Urothelium cell line (cell line): ENCODE measurements around the gene LUZP1.

Source experiments
- DNase-seq: peaks from one replicate; pipeline ENCODE4 v3.0.0; 2011; ENCODE audit warnings: low spot score, mixed read lengths
- FAIRE-seq: peaks from 2 replicates; lab custom pipeline; 2011; peaks lifted over from hg19 to GRCh38; lab: Jason Lieb, UNC

The LUZP1 gene

GRCh38 chr1:23191199-23191598 is 22.5 kb upstream of the LUZP1 start:
- FAIRE-seq: no peak
- no peak for DNase-seq

- peak; percentile 78 for DNase-seq
- peak; percentile 27 for FAIRE-seq
Observed at GRCh38 chr1:23188936-23189452, 20.3 kb upstream of the LUZP1 start.

GRCh38 chr1:23188434-23188884 is 19.8 kb upstream of the LUZP1 start:
- FAIRE-seq: no peak
- DNase-seq: no peak

GRCh38 chr1:23187637-23188036 is 19.0 kb upstream of the LUZP1 start:
- FAIRE-seq: no peak
- DNase-seq: no peak

GRCh38 chr1:23185381-23185780 is 16.7 kb upstream of the LUZP1 start:
- no peak for DNase-seq

GRCh38 chr1:23184212-23184934 is 15.7 kb upstream of the LUZP1 start:
- peak; percentile 39 for DNase-seq
- no peak for FAIRE-seq

More at GRCh38 chr1:23185381-23185780, 16.7 kb upstream of the LUZP1 start:
- FAIRE-seq: no peak

GRCh38 chr1:23179862-23180261 is 11.2 kb upstream of the LUZP1 start:
- no peak for DNase-seq
- no peak for FAIRE-seq

- no peak for DNase-seq
- FAIRE-seq: peak; percentile 44
Observed at GRCh38 chr1:23178950-23179349, 10.3 kb upstream of the LUZP1 start.

GRCh38 chr1:23178414-23178813 is 9.8 kb upstream of the LUZP1 start:
- FAIRE-seq: no peak
- no peak for DNase-seq

GRCh38 chr1:23177438-23178380 is 9.1 kb upstream of the LUZP1 start:
- FAIRE-seq: no peak
- DNase-seq: peak; percentile 81

GRCh38 chr1:23177031-23177430 is 8.4 kb upstream of the LUZP1 start:
- FAIRE-seq (no peak), DNase-seq (no peak)

GRCh38 chr1:23174426-23175110 is 5.9 kb upstream of the LUZP1 start:
- DNase-seq (no peak), FAIRE-seq (no peak)

GRCh38 chr1:23171181-23171755 is 2.6 kb upstream of the LUZP1 start:
- DNase-seq (no peak), FAIRE-seq (no peak)

- no peak for FAIRE-seq
- DNase-seq: no peak
Observed at GRCh38 chr1:23169727-23170335, 1.2 kb upstream of the LUZP1 start.

- no peak for FAIRE-seq
- no peak for DNase-seq
Observed at GRCh38 chr1:23169195-23169575, 529 bp upstream of the LUZP1 start.

GRCh38 chr1:23168079-23168444 is 594 bp downstream of the LUZP1 start:
- DNase-seq (peak; percentile 47), FAIRE-seq (no peak)

GRCh38 chr1:23167353-23168078 is 1.1 kb downstream of the LUZP1 start:
- no peak for FAIRE-seq
- DNase-seq: peak; percentile 66

- FAIRE-seq (no peak), DNase-seq (no peak)
Observed at GRCh38 chr1:23166854-23167253, 1.8 kb downstream of the LUZP1 start.

GRCh38 chr1:23163395-23163794 is 5.3 kb downstream of the LUZP1 start:
- no peak for FAIRE-seq

More at GRCh38 chr1:23163395-23163794, 5.3 kb downstream of the LUZP1 start:
- DNase-seq: no peak
